ENCODE results near the gene KCNH4.
"Not testable (repeated sequence)": the region's sequence is repeated elsewhere in the genome, so short reads cannot be mapped to it uniquely, and the experiment has no call there.

KCNH4 gene

GRCh38 chr17:42180922-42181850, at the start of gene KCNH4:
Gene KCNH4 (minus strand): TSS chr17:42181142. CDS start chr17:42180945, 197 bp downstream.
- peak within 1 kb of the TSS; percentile 75 to 80 for H3K4me3 Mint-ChIP-seq
- H3K27ac Mint-ChIP-seq = peak within 1 kb of the TSS in 1 of 2 donors; percentile 74
- no peaks in the 10 kb centered on the region for H3K9me3 Mint-ChIP-seq
- peak; percentile 56 for ATAC-seq
- H3K4me1 Mint-ChIP-seq = peaks cover 71% of the 10 kb centered on the region
- H3K27me3 Mint-ChIP-seq = peaks cover 49% of the 10 kb centered on the region
- peak; percentile 80 to 89 for DNase-seq

- H3K27ac Mint-ChIP-seq = no peak overlapping the region
- no peak overlapping the region for H3K4me3 Mint-ChIP-seq
- peaks cover 29% of the 10 kb centered on the region for H3K4me1 Mint-ChIP-seq
- no peaks in the 10 kb centered on the region for H3K27me3 Mint-ChIP-seq
- no peak for DNase-seq
- peak; percentile 59 for ATAC-seq
- no peaks in the 10 kb centered on the region for H3K9me3 Mint-ChIP-seq
Observed at GRCh38 chr17:42230225-42230624, 49.3 kb upstream of the KCNH4 start.

GRCh38 chr17:42227849-42228700, 47.1 kb upstream of the KCNH4 start:
- Mint-ChIP-seq H3K4me1 (peaks cover 16% of the 10 kb centered on the region), H3K27me3 (no peaks in the 10 kb centered on the region), H3K9me3 (no peaks in the 10 kb centered on the region), H3K27ac (no peak overlapping the region), H3K4me3 (no peak overlapping the region)
- no peak for DNase-seq
- ATAC-seq = no peak

GRCh38 chr17:42225646-42226045, 44.7 kb upstream of the KCNH4 start:
- peaks cover 21% of the 10 kb centered on the region for H3K4me1 Mint-ChIP-seq
- ATAC-seq (no peak), DNase-seq (no peak)
- no peaks in the 10 kb centered on the region for H3K27me3 Mint-ChIP-seq
- no peaks in the 10 kb centered on the region for H3K9me3 Mint-ChIP-seq
- H3K27ac Mint-ChIP-seq = no peak overlapping the region
- no peak overlapping the region for H3K4me3 Mint-ChIP-seq

- H3K4me3 Mint-ChIP-seq = no peak overlapping the region
- peak overlapping the region in 1 of 2 donors; percentile 74 for H3K27ac Mint-ChIP-seq
- H3K9me3 Mint-ChIP-seq = no peaks in the 10 kb centered on the region
- H3K27me3 Mint-ChIP-seq = no peaks in the 10 kb centered on the region
- no peak for DNase-seq
- peaks cover 14% of the 10 kb centered on the region for H3K4me1 Mint-ChIP-seq
- no peak for ATAC-seq
Observed at GRCh38 chr17:42224651-42225050, 43.7 kb upstream of the KCNH4 start.

- H3K9me3 Mint-ChIP-seq = no peaks in the 10 kb centered on the region
- H3K4me3 Mint-ChIP-seq = no peak overlapping the region
- peaks cover 6% of the 10 kb centered on the region for H3K4me1 Mint-ChIP-seq
- H3K27ac Mint-ChIP-seq = peak overlapping the region; percentile 34 to 68
- no peaks in the 10 kb centered on the region for H3K27me3 Mint-ChIP-seq
- ATAC-seq = peak; percentile 89
- DNase-seq = peak; percentile 42 to 53
Observed at GRCh38 chr17:42221886-42222745, 41.2 kb upstream of the KCNH4 start.

- H3K27me3 Mint-ChIP-seq, H3K4me1 Mint-ChIP-seq, DNase-seq, H3K4me3 Mint-ChIP-seq, ATAC-seq, H3K9me3 Mint-ChIP-seq, H3K27ac Mint-ChIP-seq: not testable (repeated sequence)
Observed at GRCh38 chr17:42219280-42219679, 38.3 kb upstream of the KCNH4 start.

GRCh38 chr17:42214156-42214555, 33.2 kb upstream of the KCNH4 start:
- no peak overlapping the region for H3K27ac Mint-ChIP-seq
- no peaks in the 10 kb centered on the region for H3K27me3 Mint-ChIP-seq
- H3K4me3 Mint-ChIP-seq = no peak overlapping the region
- H3K4me1 Mint-ChIP-seq = no peaks in the 10 kb centered on the region
- ATAC-seq (no peak), DNase-seq (no peak)
- no peaks in the 10 kb centered on the region for H3K9me3 Mint-ChIP-seq

GRCh38 chr17:42212382-42212781, 31.4 kb upstream of the KCNH4 start:
- H3K27me3 Mint-ChIP-seq = no peaks in the 10 kb centered on the region
- DNase-seq (no peak), ATAC-seq (no peak)
- no peaks in the 10 kb centered on the region for H3K4me1 Mint-ChIP-seq
- no peak overlapping the region for H3K4me3 Mint-ChIP-seq
- no peak overlapping the region for H3K27ac Mint-ChIP-seq
- no peaks in the 10 kb centered on the region for H3K9me3 Mint-ChIP-seq

- H3K27me3 Mint-ChIP-seq, H3K9me3 Mint-ChIP-seq, H3K27ac Mint-ChIP-seq, ATAC-seq, H3K4me1 Mint-ChIP-seq, H3K4me3 Mint-ChIP-seq, DNase-seq: not testable (repeated sequence)
Observed at GRCh38 chr17:42211921-42212341, 31.0 kb upstream of the KCNH4 start.

- H3K4me3 Mint-ChIP-seq = no peak overlapping the region
- no peak overlapping the region for H3K27ac Mint-ChIP-seq
- DNase-seq (no peak), ATAC-seq (no peak)
- no peaks in the 10 kb centered on the region for H3K4me1 Mint-ChIP-seq
- no peaks in the 10 kb centered on the region for H3K27me3 Mint-ChIP-seq
- no peaks in the 10 kb centered on the region for H3K9me3 Mint-ChIP-seq
Observed at GRCh38 chr17:42210046-42210445, 29.1 kb upstream of the KCNH4 start.

GRCh38 chr17:42206153-42206612, 25.2 kb upstream of the KCNH4 start:
- not testable (repeated sequence) for ATAC-seq, H3K27me3 Mint-ChIP-seq, DNase-seq

GRCh38 chr17:42203354-42203753, 22.4 kb upstream of the KCNH4 start:
- Mint-ChIP-seq H3K4me3 (no peak overlapping the region), H3K4me1 (peaks cover 7% of the 10 kb centered on the region), H3K27me3 (no peaks in the 10 kb centered on the region), H3K9me3 (no peaks in the 10 kb centered on the region), H3K27ac (peak overlapping the region in 1 of 2 donors; percentile 78)
- DNase-seq (no peak), ATAC-seq (no peak)

More at GRCh38 chr17:42206153-42206612, 25.2 kb upstream of the KCNH4 start:
- H3K27ac Mint-ChIP-seq = peak overlapping the region in 1 of 2 donors; percentile 76
- H3K4me3 Mint-ChIP-seq, H3K4me1 Mint-ChIP-seq, H3K9me3 Mint-ChIP-seq: not testable (repeated sequence)

GRCh38 chr17:42202696-42203095, 21.8 kb upstream of the KCNH4 start:
- no peaks in the 10 kb centered on the region for H3K9me3 Mint-ChIP-seq
- no peak for DNase-seq
- ATAC-seq = no peak
- H3K4me3 Mint-ChIP-seq = no peak overlapping the region
- no peaks in the 10 kb centered on the region for H3K27me3 Mint-ChIP-seq
- peaks cover 7% of the 10 kb centered on the region for H3K4me1 Mint-ChIP-seq
- peak overlapping the region in 1 of 2 donors; percentile 78 for H3K27ac Mint-ChIP-seq

GRCh38 chr17:42202159-42202558, 21.2 kb upstream of the KCNH4 start:
- DNase-seq = no peak
- Mint-ChIP-seq H3K9me3 (no peaks in the 10 kb centered on the region), H3K4me3 (no peak overlapping the region), H3K4me1 (peaks cover 7% of the 10 kb centered on the region), H3K27me3 (no peaks in the 10 kb centered on the region), H3K27ac (peak overlapping the region; percentile 10 to 13)
- no peak for ATAC-seq
